ENCODE measurements around the gene FAM32A. TPM values are rescaled to one million over a fixed set of nuclear protein-coding genes. Genes with fewer than 3 reads are reported as not detected.

Gene FAM32A
- total and polyA plus RNA-seq, 10 of the 15 experiments (the other 5 are each of a cell fraction or from before 2014, with no cell fraction given) = 33.3 to 116 (median 71.9) TPM

GRCh38 chr19:16143399-16144215 lies 41.6 kb upstream of the FAM32A start, which contains the start of gene HSH2D (continued):
- TF ChIP-seq ZBTB40 (IDR thresholded peaks at IDR 0.05; ENCODE audit: borderline replicate concordance) = no peak
- TF ChIP-seq TAF1 (IDR thresholded peaks at IDR 0.05; ENCODE audit: borderline replicate concordance, low read depth, low read length) = peak; percentile 87
- no peak for TF ChIP-seq YY1 (IDR thresholded peaks at IDR 0.05; ENCODE audit: low read depth, low read length)
- no peak for TF ChIP-seq ASH2L (IDR thresholded peaks at IDR 0.05; ENCODE audit: borderline replicate concordance, low read depth)
- TF ChIP-seq GATAD2B (conservative IDR thresholded peaks at IDR 0.05; ENCODE audit: low read depth) = peak; percentile 68
- TF ChIP-seq KLF5 (IDR thresholded peaks at IDR 0.05; ENCODE audit: partially characterized antibody) = no peak
- TF ChIP-seq BCLAF1 (IDR thresholded peaks at IDR 0.05) = no peak
- no peak for TF ChIP-seq ZBTB33 (IDR thresholded peaks at IDR 0.05)
- TF ChIP-seq PAX5 (IDR thresholded peaks at IDR 0.05; ENCODE audit: borderline replicate concordance, low read depth, low read length) = peak; percentile 58; the same call in 1 of the 2 replicates
- TF ChIP-seq PBX3 (IDR thresholded peaks at IDR 0.05; ENCODE audit: insufficient replicate concordance, low read depth, low read length) = no peak
- no peak for TF ChIP-seq BMI1 (IDR thresholded peaks at IDR 0.05; ENCODE audit: borderline replicate concordance)
- TF ChIP-seq NFYB (IDR thresholded peaks at IDR 0.05; ENCODE audit: insufficient read depth, low read depth, low read length) = no peak
- no peak for TF ChIP-seq ESRRA (IDR thresholded peaks at IDR 0.05; ENCODE audit: low read length)
- TF ChIP-seq E2F8 (IDR thresholded peaks at IDR 0.05; ENCODE audit: low read depth, partially characterized antibody) = no peak
- TF ChIP-seq NFIC (IDR thresholded peaks at IDR 0.05; ENCODE audit: low read depth, low read length) = no peak
